Smooth muscle cell (in vitro differentiated cells): Measurements from ENCODE around the gene MMP24. TPM values are rescaled to one million over a fixed set of nuclear protein-coding genes. Genes with fewer than 3 reads are reported as not detected.
"Not testable (repeated sequence)": the region's sequence is repeated elsewhere in the genome, so short reads cannot be mapped to it uniquely, and the experiment has no call there.

Experiments
- DNase-seq: peaks from one replicate; lab custom pipeline; 2025; ENCODE audit not compliant: unreplicated experiment; lab: John Stamatoyannopoulos, UW
- H2AFZ ChIP-seq: fragments of 200-600 bp; sonication (generic); 2 replicates; pipeline ENCODE4 v1.6.0; 2016; ENCODE audit warnings: antibody characterized with exemption, low read depth, mild to moderate bottlenecking
- H3F3A ChIP-seq: fragments of 200-600 bp; sonication (generic); 2 replicates; pipeline ENCODE4 v1.6.0; 2017; ENCODE audit warnings: antibody characterized with exemption, low read depth
- H3K27ac ChIP-seq: fragments of 200-600 bp; sonication (generic); 2 replicates; pipeline ENCODE4 v1.5.1; 2016; ENCODE audit warnings: low read depth, mild to moderate bottlenecking
- H3K27me3 ChIP-seq: fragments of 200-600 bp; sonication (generic); 2 replicates; pipeline ENCODE4 v1.6.1; 2016; ENCODE audit warnings: low read depth, mild to moderate bottlenecking
- H3K36me3 ChIP-seq: fragments of 200-600 bp; sonication (generic); 2 replicates; pipeline ENCODE4 v1.5.1; 2016; ENCODE audit warnings: low read depth
- H3K4me1 ChIP-seq: fragments of 200-600 bp; sonication (generic); 2 replicates; pipeline ENCODE4 v1.5.1; 2016; ENCODE audit warnings: low read depth
- H3K4me2 ChIP-seq: fragments of 200-600 bp; sonication (generic); 2 replicates; pipeline ENCODE4 v1.6.0; 2016; ENCODE audit warnings: mild to moderate bottlenecking
- H3K4me3 ChIP-seq: fragments of 200-600 bp; sonication (generic); 2 replicates; pipeline ENCODE4 v1.5.1; 2016; ENCODE audit warnings: mild to moderate bottlenecking
- H3K79me2 ChIP-seq: fragments of 200-600 bp; sonication (generic); 2 replicates; pipeline ENCODE4 v1.6.0; 2016; ENCODE audit warnings: low read depth, mild to moderate bottlenecking
- H3K9ac ChIP-seq: fragments of 200-600 bp; sonication (generic); 2 replicates; pipeline ENCODE4 v1.6.0; 2016; ENCODE audit warnings: low read depth
- H3K9me3 ChIP-seq: fragments of 200-600 bp; sonication (generic); replicated peaks from 2 replicates; pipeline ENCODE4 v1.5.1; 2016; ENCODE audit warnings: low read depth
- H4K20me1 ChIP-seq: fragments of 200-600 bp; sonication (generic); 2 replicates; pipeline ENCODE4 v1.6.0; 2016; ENCODE audit warnings: low read depth
- CTCF ChIP-seq: fragments of 200-600 bp; sonication (generic); IDR thresholded peaks from 2 replicates; pipeline ENCODE4 v1.5.1; 2017; ENCODE audit warnings: borderline replicate concordance, mild to moderate bottlenecking, antibody characterized with exemption; ENCODE audit not compliant: insufficient read depth, poor library complexity, severe bottlenecking
- WGBS: methylation state at CpG from one replicate; pipeline ENCODE4 v1.1.7; 2016; ENCODE audit warnings: low lambda C conversion rate; 5-methylcytosine and 5-hydroxymethylcytosine counted together
- polyA plus RNA-seq: library from polyadenylated mRNA; unstranded; fragments of >200 nt; fragmentation: Nextera tagmentation; extraction: Ambion mirVana; gene quantifications from 2 replicates; pipeline ENCODE4 v1.2.1, GENCODE V29; 2016
- total RNA-seq: library from RNA; depleted of rRNA; stranded (reverse); fragments of >200 nt; gene quantifications from 2 replicates; pipeline ENCODE4 v1.2.3, GENCODE V29; 2014

Gene MMP24
- total and polyA plus RNA-seq, 2 experiments from 2014 or later = 0.03 to 0.09 TPM

- no peaks in the 10 kb centered on the region for H4K20me1 ChIP-seq
- H3K27ac ChIP-seq = no peak overlapping the region
- no peaks in the 10 kb centered on the region for H3K9me3 ChIP-seq
- no peak overlapping the region for H3K4me3 ChIP-seq
- no peak for DNase-seq
- no peak overlapping the region for H2AFZ ChIP-seq
- H3K9ac ChIP-seq = no peak overlapping the region
- no peaks in the 10 kb centered on the region for H3K79me2 ChIP-seq
- peaks cover 3% of the 10 kb centered on the region for H3K4me1 ChIP-seq
- WGBS = 96% methylated on average over 6 of the region's 6 CpGs
- H3K36me3 ChIP-seq = no peaks in the 10 kb centered on the region
- no peaks in the 10 kb centered on the region for H3F3A ChIP-seq
- H3K4me2 ChIP-seq = no peak overlapping the region
- TF ChIP-seq CTCF = no peak
- H3K27me3 ChIP-seq = no peaks in the 10 kb centered on the region
Observed at GRCh38 chr20:35190556-35190955, 35.9 kb upstream of the MMP24 start.

GRCh38 chr20:35191419-35192117 is 34.9 kb upstream of the MMP24 start:
- no peak overlapping the region for H3K4me3 ChIP-seq
- H3K4me2 ChIP-seq = no peak overlapping the region
- no peak overlapping the region for H3K9ac ChIP-seq
- H3K36me3 ChIP-seq = no peaks in the 10 kb centered on the region
- no peaks in the 10 kb centered on the region for H3K79me2 ChIP-seq
- 93% methylated on average over 5 of the region's 5 CpGs for WGBS
- H3K9me3 ChIP-seq = peaks cover 2% of the 10 kb centered on the region
- H2AFZ ChIP-seq = no peak overlapping the region
- H4K20me1 ChIP-seq = no peaks in the 10 kb centered on the region
- no peak overlapping the region for H3K27ac ChIP-seq
- DNase-seq = no peak
- TF ChIP-seq CTCF = no peak
- H3K4me1 ChIP-seq = peaks cover 3% of the 10 kb centered on the region
- no peaks in the 10 kb centered on the region for H3F3A ChIP-seq
- H3K27me3 ChIP-seq = no peaks in the 10 kb centered on the region

GRCh38 chr20:35192118-35192872 is 34.2 kb upstream of the MMP24 start:
- no peak overlapping the region for H3K4me2 ChIP-seq
- H3K79me2 ChIP-seq = no peaks in the 10 kb centered on the region
- no peaks in the 10 kb centered on the region for H3F3A ChIP-seq
- no peaks in the 10 kb centered on the region for H3K36me3 ChIP-seq
- no peak overlapping the region for H3K9ac ChIP-seq
- TF ChIP-seq CTCF = no peak
- 55% methylated on average over 9 of the region's 9 CpGs for WGBS
- H3K27ac ChIP-seq = no peak overlapping the region
- peaks cover 4% of the 10 kb centered on the region for H3K9me3 ChIP-seq
- H4K20me1 ChIP-seq = no peaks in the 10 kb centered on the region
- H3K4me3 ChIP-seq = no peak overlapping the region
- H2AFZ ChIP-seq = no peak overlapping the region
- H3K4me1 ChIP-seq = peaks cover 3% of the 10 kb centered on the region
- DNase-seq = no peak
- H3K27me3 ChIP-seq = no peaks in the 10 kb centered on the region

- H3K36me3 ChIP-seq, DNase-seq, H4K20me1 ChIP-seq, H3K9ac ChIP-seq, H3F3A ChIP-seq, H3K9me3 ChIP-seq, H2AFZ ChIP-seq, H3K27me3 ChIP-seq, H3K4me2 ChIP-seq, H3K27ac ChIP-seq, H3K4me1 ChIP-seq, H3K79me2 ChIP-seq, H3K4me3 ChIP-seq: not testable (repeated sequence)
- WGBS = 95% methylated on average over 9 of the region's 9 CpGs
Observed at GRCh38 chr20:35193031-35193791, 33.3 kb upstream of the MMP24 start.
